Effector memory CD4-positive, alpha-beta T cell (primary cell): ENCODE data around the gene LAG3.

Experiments
- DNase-seq, 3 donors: peaks; one replicate each; pipeline ENCODE4 v3.0.0-alpha.2; 2020
- H3K27ac ChIP-seq: 2 replicates; pipeline ENCODE4 v1.7.0; 2013; ENCODE audit warnings: mild to moderate bottlenecking, low read length, moderate library complexity; ENCODE audit not compliant: insufficient read depth, poor library complexity, severe bottlenecking
- H3K27me3 ChIP-seq: replicated peaks from 2 replicates; pipeline ENCODE4 v1.7.0; 2013; ENCODE audit warnings: mild to moderate bottlenecking, low read length; ENCODE audit not compliant: insufficient read depth, control insufficient read depth, poor library complexity, severe bottlenecking
- H3K36me3 ChIP-seq: 2 replicates; pipeline ENCODE4 v1.7.0; 2013; ENCODE audit warnings: mild to moderate bottlenecking, low read length, moderate library complexity; ENCODE audit not compliant: control insufficient read depth, insufficient read depth
- H3K4me1 ChIP-seq: 2 replicates; pipeline ENCODE4 v1.7.0; 2013; ENCODE audit warnings: low read length, mild to moderate bottlenecking; ENCODE audit not compliant: control insufficient read depth, insufficient read depth, poor library complexity, severe bottlenecking
- H3K4me3 ChIP-seq: 2 replicates; pipeline ENCODE4 v1.7.0; 2013; ENCODE audit warnings: low read length, low read depth, mild to moderate bottlenecking; ENCODE audit not compliant: insufficient read depth, poor library complexity, severe bottlenecking
- H3K9me3 ChIP-seq: 2 replicates; pipeline ENCODE4 v1.7.0; 2013; ENCODE audit warnings: mild to moderate bottlenecking, low read length, moderate library complexity; ENCODE audit not compliant: control insufficient read depth

LAG3 gene

DNA sequence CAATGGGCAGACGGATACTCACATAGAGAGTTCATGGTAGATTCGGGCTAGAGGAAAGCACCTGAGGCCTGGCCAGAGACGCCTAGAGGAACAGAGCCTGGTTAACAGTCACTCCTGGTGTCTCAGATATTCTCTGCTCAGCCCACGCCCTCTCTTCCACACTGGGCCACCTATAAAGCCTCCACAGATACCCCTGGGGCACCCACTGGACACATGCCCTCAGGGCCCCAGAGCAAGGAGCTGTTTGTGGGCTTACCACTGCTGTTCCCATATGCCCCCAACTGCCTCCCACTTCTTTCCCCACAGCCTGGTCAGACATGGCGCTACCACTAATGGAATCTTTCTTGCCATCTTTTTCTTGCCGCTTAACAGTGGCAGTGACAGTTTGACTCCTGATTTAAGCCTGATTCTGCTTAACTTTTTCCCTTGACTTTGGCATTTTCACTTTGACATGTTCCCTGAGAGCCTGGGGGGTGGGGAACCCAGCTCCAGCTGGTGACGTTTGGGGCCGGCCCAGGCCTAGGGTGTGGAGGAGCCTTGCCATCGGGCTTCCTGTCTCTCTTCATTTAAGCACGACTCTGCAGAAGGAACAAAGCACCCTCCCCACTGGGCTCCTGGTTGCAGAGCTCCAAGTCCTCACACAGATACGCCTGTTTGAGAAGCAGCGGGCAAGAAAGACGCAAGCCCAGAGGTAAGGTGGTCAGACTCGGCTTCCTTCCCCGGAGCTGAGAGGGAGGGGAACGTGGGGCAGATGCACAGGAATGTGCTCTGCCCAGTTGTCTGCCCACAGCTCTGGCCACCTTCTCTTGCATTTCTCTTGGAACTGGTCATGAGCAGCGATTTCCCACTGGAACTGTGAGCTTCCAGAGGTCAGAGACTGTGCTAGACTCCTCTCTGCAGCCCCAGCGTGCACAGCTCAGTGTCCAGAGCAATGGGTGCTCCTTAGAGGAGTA lies 16.9 kb downstream of the LAG3 start, which contains the start of gene CD4:
Gene CD4 (plus strand): TSS at position 557 of the 953 bp plus-strand sequence. CDS start 10,611 bp downstream, outside the sequence.
- Histone ChIP-seq H3K27ac (peak within 1 kb of the TSS; percentile 80), H3K27me3 (no peaks in the 10 kb centered on the region), H3K36me3 (no peaks in the 10 kb centered on the region), H3K4me3 (peak within 1 kb of the TSS; percentile 73), H3K9me3 (no peaks in the 10 kb centered on the region), H3K4me1 (peaks cover 54% of the 10 kb centered on the region)
- peak; percentile 29 to 56 (median 52) for DNase-seq

DNA sequence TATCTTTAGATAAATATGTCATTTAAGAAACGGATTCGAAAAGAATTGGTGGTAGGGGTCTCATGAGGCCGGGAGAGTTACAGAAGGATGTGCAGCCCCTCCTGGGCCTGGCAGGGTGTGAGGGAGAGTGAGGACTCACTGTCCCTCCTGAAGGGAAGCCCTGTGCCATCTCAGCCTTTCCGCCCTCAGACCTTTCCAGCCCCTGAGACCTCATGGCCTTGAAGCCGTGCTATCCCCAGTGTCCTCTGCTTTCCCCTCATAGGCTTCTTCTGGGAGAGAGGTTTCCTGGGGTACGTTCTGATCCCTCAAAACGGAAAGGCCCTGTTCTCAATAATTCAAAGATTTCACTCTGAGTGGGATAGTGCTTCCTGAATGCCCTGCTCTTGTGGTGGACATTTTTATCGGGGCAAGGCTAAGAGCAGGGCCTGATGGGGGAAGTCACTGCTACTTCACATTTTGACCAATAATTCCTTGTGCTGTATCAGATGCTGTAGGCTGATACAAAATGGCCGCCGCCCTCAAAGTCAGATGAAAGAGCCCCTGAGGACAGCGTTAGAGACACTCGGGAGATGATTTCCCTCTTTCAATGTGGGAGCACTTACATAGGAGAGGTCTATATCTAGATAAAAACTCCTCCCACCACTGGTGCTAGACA lies 18.3 kb downstream of the LAG3 start:
- H3K4me3 ChIP-seq: peak overlapping the region; percentile 73
- H3K9me3 ChIP-seq: no peaks in the 10 kb centered on the region
- peaks cover 9% of the 10 kb centered on the region for H3K36me3 ChIP-seq
- H3K4me1 ChIP-seq: peaks cover 47% of the 10 kb centered on the region
- H3K27me3 ChIP-seq: no peaks in the 10 kb centered on the region
- DNase-seq: peak in 2 of 3 donors; percentile 29 to 42
- peak overlapping the region; percentile 80 for H3K27ac ChIP-seq

DNA sequence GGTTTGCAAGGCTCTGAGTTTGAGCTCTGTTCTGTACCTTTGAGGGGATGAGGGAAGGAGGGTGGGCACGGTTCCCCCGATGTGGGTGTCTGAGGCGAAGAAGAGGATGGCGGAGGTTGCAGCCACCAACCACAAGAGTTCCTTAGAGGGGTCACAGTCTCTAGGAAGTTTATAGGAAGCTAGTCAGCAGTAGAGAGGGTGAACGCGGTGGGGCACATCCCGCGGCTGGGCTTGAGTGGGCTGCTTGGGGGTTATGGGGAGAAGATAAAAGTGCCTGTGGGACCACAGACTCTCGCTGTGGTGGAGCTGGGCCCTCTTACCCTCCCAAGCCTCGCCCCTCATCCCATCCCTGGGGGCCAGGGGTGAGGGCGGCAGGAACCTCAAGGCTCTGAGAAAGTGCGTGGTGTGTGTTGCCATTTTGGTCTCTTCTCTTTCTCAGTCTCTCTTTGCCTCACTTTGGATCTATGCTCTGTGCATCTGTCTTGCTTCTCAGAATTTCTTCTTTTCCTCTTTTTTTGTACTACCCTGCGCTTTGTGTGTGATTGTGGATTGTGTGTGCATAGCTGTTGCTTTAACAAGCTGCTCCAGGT lies 19.7 kb downstream of the LAG3 start:
- Histone ChIP-seq H3K4me1 (peaks cover 33% of the 10 kb centered on the region), H3K27ac (peak overlapping the region; percentile 80)

DNA sequence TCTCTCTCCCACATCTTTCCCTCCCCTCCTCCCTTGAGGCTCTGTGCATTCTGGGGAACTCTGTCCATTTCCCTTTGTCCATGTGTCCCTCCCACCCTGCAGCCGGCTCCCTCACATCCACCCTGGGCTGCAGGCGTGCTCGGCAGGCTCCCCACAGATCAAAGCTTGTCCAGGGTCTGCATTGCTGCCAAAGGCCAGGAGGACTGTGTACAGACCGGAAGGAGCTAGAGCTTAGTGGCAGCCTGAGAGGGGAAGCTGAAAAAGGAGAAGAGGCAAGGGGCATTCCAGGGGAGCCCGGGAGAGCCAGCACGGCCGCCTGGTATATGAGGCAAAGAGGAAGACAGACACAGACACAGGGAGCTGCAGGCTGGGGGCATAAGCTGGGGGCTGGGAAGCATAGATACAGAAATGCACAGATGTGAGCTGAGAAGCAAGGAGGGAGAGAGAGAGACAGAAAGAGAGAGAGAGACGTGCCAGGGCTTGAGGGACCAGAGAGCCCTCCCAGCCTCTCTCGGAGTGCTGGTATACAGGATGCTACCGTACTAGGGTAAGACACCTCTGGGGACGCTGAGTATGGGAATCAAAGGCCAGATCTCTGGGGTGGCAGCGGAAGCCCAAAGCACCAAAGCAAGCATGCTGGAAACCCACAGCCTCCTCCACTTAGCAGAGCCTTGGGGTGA lies 20.3 kb downstream of the LAG3 start:
- DNase-seq: peak in 1 of 3 donors; percentile 39
- H3K4me3 ChIP-seq: peak overlapping the region; percentile 73
- peak overlapping the region; percentile 80 for H3K27ac ChIP-seq
- H3K36me3 ChIP-seq: peaks cover 28% of the 10 kb centered on the region
- peaks cover 27% of the 10 kb centered on the region for H3K4me1 ChIP-seq
- no peaks in the 10 kb centered on the region for H3K27me3 ChIP-seq
- H3K9me3 ChIP-seq: no peaks in the 10 kb centered on the region

More for the DNA sequence above, 19.7 kb downstream of the LAG3 start:
- peaks cover 22% of the 10 kb centered on the region for H3K36me3 ChIP-seq
- H3K27me3 ChIP-seq: no peaks in the 10 kb centered on the region
- H3K4me3 ChIP-seq: peak overlapping the region; percentile 73
- H3K9me3 ChIP-seq: no peaks in the 10 kb centered on the region
- peak in 1 of 3 donors; percentile 21 for DNase-seq

DNA sequence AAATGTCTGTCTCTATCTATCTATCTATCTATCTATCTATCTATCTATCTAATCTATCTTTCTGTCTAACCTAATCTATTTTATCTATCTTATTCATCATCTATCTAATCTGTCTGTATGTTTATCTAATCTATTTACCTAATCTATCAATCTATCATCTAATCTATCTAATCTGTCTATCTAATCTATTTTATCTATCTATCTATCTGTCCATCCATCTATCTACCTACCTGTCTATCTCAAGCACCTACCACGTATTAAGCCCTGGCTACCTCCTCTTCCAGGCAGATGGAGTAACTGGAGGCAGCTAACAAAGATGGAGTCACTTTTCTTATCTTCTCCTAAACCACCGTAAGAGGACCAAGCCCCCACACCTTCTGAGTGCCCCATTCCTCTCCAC lies 22.8 kb downstream of the LAG3 start:
- no peak for DNase-seq
- Histone ChIP-seq H3K27me3 (no peaks in the 10 kb centered on the region), H3K4me1 (peaks cover 14% of the 10 kb centered on the region), H3K27ac (no peak overlapping the region), H3K36me3 (peaks cover 46% of the 10 kb centered on the region), H3K4me3 (no peak overlapping the region), H3K9me3 (no peaks in the 10 kb centered on the region)

DNA sequence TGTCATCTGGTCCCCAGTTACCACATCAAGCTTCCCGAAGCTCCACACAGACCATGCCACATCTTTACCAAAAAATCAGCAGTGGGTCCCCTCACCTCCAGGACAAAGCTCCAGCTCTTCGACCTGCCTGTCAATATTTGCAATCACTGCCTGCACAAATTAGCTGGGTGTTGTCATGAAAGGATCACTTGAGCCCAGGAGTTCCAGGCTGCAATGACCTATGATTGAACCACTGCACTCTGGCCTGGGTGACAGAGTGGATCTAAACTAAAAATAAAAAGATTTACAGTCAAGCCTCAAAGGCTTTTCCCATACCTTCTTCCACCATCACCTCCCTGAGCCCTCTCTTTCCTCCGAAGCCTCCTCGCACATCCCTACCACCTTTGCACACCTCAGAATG lies 24.3 kb downstream of the LAG3 start:
- DNase-seq: no peak
- Histone ChIP-seq H3K4me1 (peaks cover 14% of the 10 kb centered on the region), H3K36me3 (peaks cover 52% of the 10 kb centered on the region), H3K27ac (no peak overlapping the region), H3K4me3 (no peak overlapping the region), H3K27me3 (no peaks in the 10 kb centered on the region), H3K9me3 (no peaks in the 10 kb centered on the region)

DNA sequence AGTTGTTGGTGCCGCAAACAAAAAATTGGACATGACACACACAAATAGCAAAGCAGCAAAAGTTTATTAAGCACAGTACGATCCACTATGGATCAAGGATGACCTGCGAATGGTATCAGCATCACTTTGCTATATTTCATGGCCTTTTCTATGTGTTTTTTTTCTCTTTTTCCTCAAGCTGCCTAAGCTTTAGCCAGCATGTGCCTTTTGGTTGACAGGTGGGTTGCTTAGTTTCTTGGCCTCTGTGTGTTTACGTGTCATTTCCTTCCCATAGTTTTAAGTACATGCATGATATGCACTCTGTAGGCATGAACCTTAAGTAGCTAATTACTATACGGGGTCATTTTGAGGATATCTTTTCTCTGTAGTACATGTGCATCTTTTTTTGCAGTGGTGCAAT lies 26.8 kb downstream of the LAG3 start:
- Histone ChIP-seq H3K27ac (no peak overlapping the region), H3K4me1 (no peaks in the 10 kb centered on the region), H3K36me3 (peaks cover 66% of the 10 kb centered on the region), H3K27me3 (no peaks in the 10 kb centered on the region), H3K4me3 (no peak overlapping the region), H3K9me3 (no peaks in the 10 kb centered on the region)
- DNase-seq: no peak

DNA sequence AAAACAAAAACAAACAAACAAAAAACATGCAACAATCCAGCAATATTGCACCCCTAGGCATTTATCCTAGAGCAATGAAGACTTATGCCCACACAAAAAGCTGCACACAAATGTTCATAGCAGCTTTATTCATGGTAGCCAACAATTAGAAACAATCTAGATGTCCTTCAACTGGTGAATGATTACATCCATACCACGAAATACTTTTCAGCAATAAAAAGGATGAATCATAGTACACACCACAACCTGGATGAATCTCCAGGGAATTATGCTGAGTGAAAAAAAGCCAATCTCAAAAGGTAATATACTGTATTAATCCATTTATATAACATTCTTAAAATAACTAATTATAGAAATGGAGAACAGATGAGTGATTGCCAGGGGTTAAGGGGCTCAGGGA lies 34.9 kb downstream of the LAG3 start:
- Histone ChIP-seq H3K4me1 (no peaks in the 10 kb centered on the region), H3K36me3 (peaks cover 33% of the 10 kb centered on the region), H3K4me3 (no peak overlapping the region), H3K9me3 (no peaks in the 10 kb centered on the region), H3K27me3 (no peaks in the 10 kb centered on the region), H3K27ac (no peak overlapping the region)
- DNase-seq: no peak

DNA sequence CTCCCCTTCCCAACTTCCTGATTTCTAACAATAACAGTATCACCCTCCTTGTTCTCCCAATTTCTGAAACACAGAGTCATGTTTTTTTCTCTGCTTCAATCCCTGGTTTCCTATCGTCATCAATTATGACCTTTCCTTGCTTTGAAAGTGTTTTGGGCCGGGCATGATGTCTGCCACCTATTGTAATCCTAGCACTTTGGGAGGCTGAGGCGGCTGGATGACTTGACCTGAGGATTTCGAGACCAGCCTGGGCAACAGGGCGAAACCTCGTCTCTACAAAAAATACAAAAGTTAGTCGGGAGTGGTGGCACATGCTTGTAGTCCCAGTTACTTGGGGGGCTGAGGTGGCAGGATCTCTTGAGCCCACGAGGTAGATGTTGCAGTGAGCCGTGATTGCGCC lies 36.7 kb downstream of the LAG3 start:
- DNase-seq: no peak
- Histone ChIP-seq H3K9me3 (no peaks in the 10 kb centered on the region), H3K27me3 (no peaks in the 10 kb centered on the region), H3K4me3 (no peak overlapping the region), H3K36me3 (peaks cover 22% of the 10 kb centered on the region), H3K27ac (no peak overlapping the region), H3K4me1 (no peaks in the 10 kb centered on the region)
